ELF-1 (cell line): ENCODE data around the gene EIF3F.

Experiments used
- DNase-seq: peaks from one replicate; pipeline ENCODE4 v3.0.0-alpha.2; 2016; ENCODE audit warnings: low read depth, low spot score

The EIF3F gene

GRCh38 chr11:8039530-8040260 is 52.6 kb downstream of the EIF3F start:
- DNase-seq, result no peak

DNA sequence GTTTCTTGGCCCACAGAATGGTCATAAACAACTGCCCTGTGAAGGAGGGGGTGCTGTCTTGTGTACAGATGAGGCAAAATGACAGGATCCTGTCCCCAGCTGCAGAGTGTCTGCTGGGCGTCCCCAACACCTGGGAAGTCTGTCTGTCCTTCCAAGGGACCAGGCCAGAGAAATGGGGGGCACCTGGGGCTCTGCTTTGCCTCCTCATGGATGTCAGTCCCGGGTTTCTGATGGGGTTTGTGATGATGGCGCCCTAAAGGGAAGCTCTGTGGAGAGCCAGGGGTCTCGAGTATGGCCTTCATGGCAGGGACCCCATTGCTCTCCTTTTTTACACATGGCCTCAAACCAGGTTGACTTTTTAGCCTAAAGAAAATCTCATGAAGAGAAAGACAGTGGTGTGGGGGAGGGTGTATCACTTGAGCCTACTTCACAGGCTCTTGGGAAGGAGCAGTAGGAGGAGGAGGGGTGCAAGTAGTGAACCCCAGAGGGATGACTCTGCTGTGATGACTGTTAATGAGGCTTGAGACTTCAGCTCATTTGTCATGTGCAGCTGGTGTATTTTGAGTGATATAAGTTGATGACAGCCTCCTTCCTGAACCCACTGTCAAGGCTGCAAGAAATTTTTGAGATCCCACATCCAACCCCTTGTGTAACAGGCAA is 53.3 kb downstream of the EIF3F start:
- no peak for DNase-seq

- no peak for DNase-seq
These were observed 53.8 kb downstream of the EIF3F start for GRCh38 chr11:8040921-8041285.

DNA sequence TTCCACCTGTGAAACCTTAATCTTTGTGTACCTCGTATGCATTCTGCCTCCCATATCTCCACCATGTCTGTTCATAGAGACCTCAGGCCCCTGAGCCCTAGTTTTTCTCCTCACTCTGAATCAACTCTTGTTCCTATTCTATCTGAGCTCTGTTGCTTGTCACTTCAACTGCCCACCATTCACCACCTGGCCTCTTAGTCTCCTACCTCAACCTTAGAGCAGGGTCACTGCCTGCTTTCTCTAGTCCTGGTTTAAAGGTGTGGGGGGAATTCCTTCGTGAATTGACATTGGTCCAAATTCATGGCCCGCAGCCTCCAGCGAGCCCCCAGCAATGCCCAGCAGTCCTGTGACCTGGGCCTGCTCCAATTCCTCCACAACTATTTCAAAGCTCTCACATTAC is 54.4 kb downstream of the EIF3F start:
- DNase-seq, result no peak

- no peak for DNase-seq
These were observed 56.6 kb downstream of the EIF3F start for GRCh38 chr11:8043756-8044155.

GRCh38 chr11:8045839-8046238 is 58.7 kb downstream of the EIF3F start:
- no peak for DNase-seq

DNA sequence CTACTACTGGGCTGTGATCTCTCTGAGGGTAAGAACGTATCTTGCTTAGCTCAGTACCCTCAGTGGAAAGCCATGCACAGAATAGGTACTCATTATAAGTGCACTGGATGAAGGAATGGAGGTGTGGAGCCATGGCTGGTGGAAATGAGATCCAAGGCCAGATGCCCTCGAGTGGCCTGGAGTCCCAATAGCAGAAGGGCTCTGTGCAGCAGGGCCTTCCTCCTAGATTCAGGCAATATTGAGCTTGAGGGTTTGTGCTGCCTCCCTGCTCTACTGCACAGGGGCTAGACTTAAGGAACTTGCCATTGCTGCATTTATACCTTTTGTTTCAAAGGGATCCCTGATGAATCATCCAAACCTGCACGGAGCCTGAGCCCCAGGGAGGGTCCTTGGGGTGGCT is 60.2 kb downstream of the EIF3F start:
- DNase-seq, result no peak

GRCh38 chr11:8049084-8049483 is 61.9 kb downstream of the EIF3F start:
- DNase-seq, result no peak
